Measurements from ENCODE around the gene ACTBL2.

GRCh38 chr5:57488215-57488955 is 5.8 kb upstream of the ACTBL2 start:
- TF ChIP-seq CTCF (IDR thresholded peaks at IDR 0.05) (no peak), POLR2A (IDR thresholded peaks at IDR 0.05) (no peak)
